H1 (cell line): ENCODE results near the gene CHD6. TPM values are rescaled to one million over a fixed set of nuclear protein-coding genes. Genes with fewer than 3 reads are reported as not detected.

Experiments used
- CTCF ChIA-PET: fragments of 300-600 bp; sonication (Branson Sonifier 250); formaldehyde crosslinking; loops from one replicate; lab custom pipeline; 2021; ENCODE audit not compliant: partially characterized antibody; lab: Charles Lee
- POLR2A ChIA-PET: fragments of 300-600 bp; sonication (Branson Sonifier 250); formaldehyde crosslinking; loops from one replicate; lab custom pipeline; 2021; ENCODE audit warnings: inconsistent platforms; ENCODE audit not compliant: partially characterized antibody; lab: Charles Lee
- DNase-seq, 2 experiments: peaks; one replicate each; pipeline versions ENCODE4 v3.0.0 to v3.0.0-alpha.2; 2010 to 2022; ENCODE audit warnings: low spot score in 2 of 2, low read depth in 1 of 2, mixed read lengths in 1 of 2
- FAIRE-seq: peaks from 2 replicates; lab custom pipeline; 2011; peaks lifted over from hg19 to GRCh38; lab: Jason Lieb, UNC
- H2AFZ ChIP-seq: 2 replicates; pipeline ENCODE4 v1.8.1; 2012; ENCODE audit warnings: low read length, inconsistent platforms
- H2AK5ac ChIP-seq: 2 replicates; pipeline ENCODE4 v1.6.1; 2013; ENCODE audit warnings: low read depth, low read length
- H2BK120ac ChIP-seq: replicated peaks from 2 replicates; pipeline ENCODE3; 2013; ENCODE audit warnings: low read depth, low read length, inconsistent platforms
- H2BK12ac ChIP-seq: 2 replicates; pipeline ENCODE4 v1.6.1; 2013; ENCODE audit warnings: low read depth, low read length
- H2BK15ac ChIP-seq: 2 replicates; pipeline ENCODE4 v1.6.1; 2013; ENCODE audit warnings: low read length
- H2BK20ac ChIP-seq: 2 replicates; pipeline ENCODE4 v1.6.1; 2013; ENCODE audit warnings: low read length
- H2BK5ac ChIP-seq: 2 replicates; pipeline ENCODE4 v1.6.1; 2013; ENCODE audit warnings: low read depth, low read length
- H3K14ac ChIP-seq: 2 replicates; pipeline ENCODE4 v1.6.1; 2013; ENCODE audit warnings: inconsistent platforms; ENCODE audit not compliant: insufficient read length
- H3K18ac ChIP-seq: 2 replicates; pipeline ENCODE4 v1.6.1; 2013; ENCODE audit warnings: low read length; ENCODE audit errors: extremely low read depth
- H3K23ac ChIP-seq: 2 replicates; pipeline ENCODE4 v1.6.1; 2013; ENCODE audit warnings: inconsistent platforms; ENCODE audit not compliant: insufficient read length
- H3K23me2 ChIP-seq: 2 replicates; pipeline ENCODE4 v1.6.1; 2013; ENCODE audit warnings: low read depth, low read length
- H3K27ac ChIP-seq: 2 replicates; pipeline ENCODE4 v1.6.1; 2011; ENCODE audit warnings: low read depth, low read length, inconsistent platforms
- H3K27me3 ChIP-seq, 4 experiments: replicated peaks in 1 of 4; 1 replicate in 1 of 4; 2 replicates in 3 of 4; pipeline versions ENCODE4 v1.6.1 to v1.8.1; 2011 to 2013; ENCODE audit warnings: low read length in 3 of 4, mild to moderate bottlenecking in 3 of 4, inconsistent platforms in 2 of 4, mixed read lengths in 2 of 4, moderate library complexity in 1 of 4; ENCODE audit not compliant: control insufficient read depth in 3 of 4, insufficient read depth in 3 of 4; ENCODE audit errors: extremely low read depth in 1 of 4
- H3K36me3 ChIP-seq, 4 experiments: 2 replicates each; pipeline versions ENCODE4 v1.6.1 to v1.8.1; 2011 to 2013; ENCODE audit warnings: mild to moderate bottlenecking in 4 of 4, low read length in 3 of 4, moderate library complexity in 2 of 4, control low read depth in 1 of 4, inconsistent platforms in 1 of 4; ENCODE audit not compliant: insufficient read depth in 4 of 4, control insufficient read depth in 2 of 4
- H3K4ac ChIP-seq: replicated peaks from 2 replicates; pipeline ENCODE3; 2013; ENCODE audit warnings: low read length, low read depth, mixed read lengths, inconsistent platforms; ENCODE audit not compliant: insufficient read length
- H3K4me1 ChIP-seq, 4 experiments: replicated peaks in 1 of 4; 1 replicate in 1 of 4; 2 replicates in 3 of 4; pipeline versions ENCODE4 v1.6.1 to v1.8.1; 2011 to 2013; ENCODE audit warnings: low read length in 3 of 4, inconsistent platforms in 2 of 4, mixed read lengths in 1 of 4; ENCODE audit not compliant: insufficient read depth in 4 of 4, control insufficient read depth in 3 of 4
- H3K4me2 ChIP-seq, 2 experiments: 2 replicates each; pipeline versions ENCODE4 v1.6.1 to v1.8.1; 2011 to 2013; ENCODE audit warnings: low read depth in 2 of 2, low read length in 2 of 2, control low read depth in 1 of 2, inconsistent platforms in 1 of 2, mild to moderate bottlenecking in 1 of 2; ENCODE audit not compliant: insufficient read depth in 1 of 2
- H3K4me3 ChIP-seq, 4 experiments: fragments of 200-600, 300-600 bp in 1 of 4; sonication (generic), shearing (Covaris generic), sonication (Bioruptor Twin) in 1 of 4; 2 replicates each; pipeline versions ENCODE4 v1.5.1 to v1.8.1; 2011 to 2016; ENCODE audit warnings: low read length in 4 of 4, low read depth in 3 of 4, control low read depth in 2 of 4, inconsistent platforms in 2 of 4, mild to moderate bottlenecking in 2 of 4, mixed read lengths in 1 of 4, moderate library complexity in 1 of 4; ENCODE audit not compliant: insufficient read depth in 2 of 4; ENCODE audit errors: extremely low read depth in 1 of 4
- H3K56ac ChIP-seq: replicated peaks from 2 replicates; pipeline ENCODE3; 2013; ENCODE audit warnings: low read depth, mild to moderate bottlenecking, mixed read lengths, low read length, inconsistent platforms; ENCODE audit not compliant: insufficient read length
- H3K79me1 ChIP-seq: 2 replicates; pipeline ENCODE4 v1.6.1; 2013; ENCODE audit warnings: low read depth, low read length, control low read depth
- H3K79me2 ChIP-seq, 2 experiments: 2 replicates each; pipeline versions ENCODE4 v1.6.1 to v1.8.1; 2012 to 2013; ENCODE audit warnings: low read length in 2 of 2, mild to moderate bottlenecking in 2 of 2, inconsistent platforms in 1 of 2; ENCODE audit not compliant: insufficient read depth in 2 of 2, control insufficient read depth in 1 of 2
- H3K9ac ChIP-seq, 4 experiments: replicated peaks in 1 of 4; 1 replicate in 1 of 4; 2 replicates in 3 of 4; pipeline versions ENCODE4 v1.6.1 to v1.8.1; 2011 to 2013; ENCODE audit warnings: low read depth in 3 of 4, low read length in 3 of 4, control low read depth in 2 of 4, mild to moderate bottlenecking in 2 of 4, moderate library complexity in 2 of 4, inconsistent platforms in 1 of 4; ENCODE audit errors: extremely low read depth in 1 of 4
- H3K9me3 ChIP-seq, 2 experiments: 2 replicates each; pipeline versions ENCODE4 v1.6.1 to v1.8.1; 2012 to 2013; ENCODE audit warnings: mild to moderate bottlenecking in 2 of 2, moderate library complexity in 2 of 2, control low read depth in 1 of 2, inconsistent platforms in 1 of 2, low read depth in 1 of 2, low read length in 1 of 2, mixed read lengths in 1 of 2; ENCODE audit not compliant: insufficient read depth in 2 of 2
- H4K20me1 ChIP-seq, 2 experiments: replicated peaks in 1 of 2; 2 replicates each; pipeline versions ENCODE3 to v1.8.1; 2011 to 2013; ENCODE audit warnings: inconsistent platforms in 2 of 2, low read length in 2 of 2, mild to moderate bottlenecking in 1 of 2; ENCODE audit not compliant: insufficient read depth in 2 of 2, control insufficient read depth in 1 of 2
- H4K5ac ChIP-seq: 2 replicates; pipeline ENCODE4 v1.6.1; 2013; ENCODE audit warnings: low read length, low read depth, mixed read lengths, inconsistent platforms; ENCODE audit not compliant: insufficient read length
- H4K8ac ChIP-seq: 2 replicates; pipeline ENCODE4 v1.8.0; 2013; ENCODE audit warnings: mild to moderate bottlenecking, moderate library complexity, low read length, inconsistent platforms; ENCODE audit not compliant: insufficient read depth; ENCODE audit errors: extremely low read depth
- H4K91ac ChIP-seq: replicated peaks from 2 replicates; pipeline ENCODE3; 2013; ENCODE audit warnings: low read length, mixed read lengths, inconsistent platforms; ENCODE audit not compliant: insufficient read length
- ASH2L ChIP-seq: fragments of 200-600, 300-600 bp; sonication (generic); IDR thresholded peaks from one replicate; pipeline ENCODE4 v1.7.1; 2017; ENCODE audit warnings: low read length
- BRCA1 ChIP-seq: IDR thresholded peaks from 2 replicates; pipeline ENCODE4 v1.6.1; 2012; ENCODE audit warnings: low read depth, low read length, improper control_type of control experiment
- CEBPB ChIP-seq: IDR thresholded peaks from 2 replicates; pipeline ENCODE4 v1.6.1; 2012; ENCODE audit warnings: low read depth, low read length
- CREB1 ChIP-seq: IDR thresholded peaks from 2 replicates; pipeline ENCODE4 v1.6.1; 2012; ENCODE audit warnings: inconsistent platforms
- MAX ChIP-seq: IDR thresholded peaks from 2 replicates; pipeline ENCODE4 v1.6.1; 2012; ENCODE audit warnings: inconsistent platforms
- RBBP5 ChIP-seq: IDR thresholded peaks from 2 replicates; pipeline ENCODE4 v1.7.1; 2012; ENCODE audit warnings: low read depth, mild to moderate bottlenecking, inconsistent platforms, low read length, moderate library complexity, borderline replicate concordance
- SIRT6 ChIP-seq: IDR thresholded peaks from one replicate; pipeline ENCODE4 v1.7.1; 2012; ENCODE audit warnings: low read length, inconsistent platforms
- SIX5 ChIP-seq: IDR thresholded peaks from 2 replicates; pipeline ENCODE4 v1.6.1; 2011; ENCODE audit warnings: mild to moderate bottlenecking, low read depth, low read length
- SRF ChIP-seq: IDR thresholded peaks from 2 replicates; pipeline ENCODE4 v1.6.1; 2011; ENCODE audit warnings: mild to moderate bottlenecking, low read depth, low read length, moderate library complexity
- TBP ChIP-seq: IDR thresholded peaks from 2 replicates; pipeline ENCODE4 v1.6.1; 2011; ENCODE audit warnings: low read depth, low read length, improper control_type of control experiment
- TCF12 ChIP-seq: IDR thresholded peaks from 2 replicates; pipeline ENCODE4 v1.6.1; 2011; ENCODE audit warnings: low read depth, mild to moderate bottlenecking, low read length
- USF2 ChIP-seq: IDR thresholded peaks from 2 replicates; pipeline ENCODE4 v1.6.1; 2011; ENCODE audit warnings: low read length, improper control_type of control experiment
- WGBS, 2 experiments: shearing (Covaris generic) in 1 of 2; methylation state at CpG; one replicate each; pipeline versions ENCODE4 v1.1.6 to v1.1.7; 2013 to 2015; ENCODE audit warnings: low lambda C conversion rate in 2 of 2, mixed read lengths in 2 of 2, inconsistent platforms in 1 of 2, low coverage in 1 of 2, missing lambda C conversion rate in 1 of 2; ENCODE audit not compliant: insufficient replicate concordance in 2 of 2, insufficient coverage in 1 of 2, insufficient read length in 1 of 2; ENCODE audit errors: extremely low coverage in 1 of 2, missing lambda C conversion rate in 1 of 2; 5-methylcytosine and 5-hydroxymethylcytosine counted together
- polyA plus RNA-seq, 7 experiments: library from polyadenylated mRNA; depleted of rRNA in 3 of 7; stranded (reverse) in 5 of 7; unstranded in 2 of 7; fragments of >200 nt in 5 of 7; fragments of 200-250 nt in 2 of 7; gene quantifications; 1 replicate in 5 of 7; 2 replicates in 1 of 7; 4 replicates in 1 of 7; pipeline versions ENCODE4 v1.2.1 to v1.2.3, GENCODE V29; 2011 to 2013; ENCODE audit warnings: missing spikeins in 2 of 7, mixed read lengths in 2 of 7
- total RNA-seq: library from RNA; stranded (reverse); fragmentation: NEBNext Ultra II Directional; extraction: Animal tissue kit (Norgen Biotek cat#: 25700); gene quantifications from 2 replicates; pipeline ENCODE4 v1.2.1, GENCODE V29; 2021

CHD6 gene
- total and polyA plus RNA-seq, 2 of the 8 experiments (the other 6 are each of a cell fraction or from before 2014, with no cell fraction given) = 11.1 to 62.9 TPM

GRCh38 chr20:41376349-41376748 lies 241.8 kb downstream of the CHD6 start:
- no peaks in the 10 kb centered on the region for H3K79me2 ChIP-seq
- DNase-seq (no peak), FAIRE-seq (no peak)
- TF ChIP-seq ASH2L (no peak), TCF12 (no peak), SIX5 (no peak), MAX (no peak), RBBP5 (no peak), CEBPB (no peak), BRCA1 (no peak), SIRT6 (no peak), TBP (no peak), USF2 (no peak), CREB1 (no peak), SRF (no peak)
- H2BK15ac ChIP-seq = no peak overlapping the region
- H2BK20ac ChIP-seq = no peak overlapping the region
- no peak overlapping the region for H4K8ac ChIP-seq
- no peak overlapping the region for H2BK12ac ChIP-seq
- no peak overlapping the region for H2BK120ac ChIP-seq
- H2AK5ac ChIP-seq = no peak overlapping the region
- H2AFZ ChIP-seq = no peak overlapping the region
- H3K27me3 ChIP-seq = no peaks in the 10 kb centered on the region
- H3K23ac ChIP-seq = no peak overlapping the region
- CTCF ChIA-PET = interaction anchor here (2.3 kb wide), 1 partner anchor 36 kb away, joined by 6 read pairs; the partner anchor contains the start of gene LPIN3
- peaks cover 2 to 3% of the 10 kb centered on the region in 2 experiments; a peak in 3 of 4 replicates for H3K9me3 ChIP-seq
- H3K9ac ChIP-seq = no peak overlapping the region
- POLR2A ChIA-PET = interaction anchor here (0.7 to 1.0 kb wide), 2 partner anchors 20 to 65 kb away, joined by 3 to 5 read pairs; no protein-coding TSS in a partner anchor
- H3K4me1 ChIP-seq = no peaks in the 10 kb centered on the region; a peak in 1 of 7 replicates
- no peak overlapping the region for H3K56ac ChIP-seq
- no peaks in the 10 kb centered on the region for H3K23me2 ChIP-seq
- H3K4ac ChIP-seq = no peak overlapping the region
- H3K79me1 ChIP-seq = no peaks in the 10 kb centered on the region
- no peak overlapping the region for H3K14ac ChIP-seq
- H3K4me2 ChIP-seq = no peak overlapping the region
- WGBS, 2 experiments = 80% methylated on average over 5 of the region's 5 CpGs; no CpG with 5 or more reads in 1 of the 2 experiments
- no peak overlapping the region for H4K5ac ChIP-seq
- no peak overlapping the region for H4K91ac ChIP-seq
- H2BK5ac ChIP-seq = no peak overlapping the region
- H4K20me1 ChIP-seq = no peaks in the 10 kb centered on the region
- no peak overlapping the region for H3K18ac ChIP-seq
- H3K27ac ChIP-seq = no peak overlapping the region
- no peaks in the 10 kb centered on the region for H3K36me3 ChIP-seq
- no peak overlapping the region for H3K4me3 ChIP-seq
